ENCODE results near the gene GRB10.

DNA sequence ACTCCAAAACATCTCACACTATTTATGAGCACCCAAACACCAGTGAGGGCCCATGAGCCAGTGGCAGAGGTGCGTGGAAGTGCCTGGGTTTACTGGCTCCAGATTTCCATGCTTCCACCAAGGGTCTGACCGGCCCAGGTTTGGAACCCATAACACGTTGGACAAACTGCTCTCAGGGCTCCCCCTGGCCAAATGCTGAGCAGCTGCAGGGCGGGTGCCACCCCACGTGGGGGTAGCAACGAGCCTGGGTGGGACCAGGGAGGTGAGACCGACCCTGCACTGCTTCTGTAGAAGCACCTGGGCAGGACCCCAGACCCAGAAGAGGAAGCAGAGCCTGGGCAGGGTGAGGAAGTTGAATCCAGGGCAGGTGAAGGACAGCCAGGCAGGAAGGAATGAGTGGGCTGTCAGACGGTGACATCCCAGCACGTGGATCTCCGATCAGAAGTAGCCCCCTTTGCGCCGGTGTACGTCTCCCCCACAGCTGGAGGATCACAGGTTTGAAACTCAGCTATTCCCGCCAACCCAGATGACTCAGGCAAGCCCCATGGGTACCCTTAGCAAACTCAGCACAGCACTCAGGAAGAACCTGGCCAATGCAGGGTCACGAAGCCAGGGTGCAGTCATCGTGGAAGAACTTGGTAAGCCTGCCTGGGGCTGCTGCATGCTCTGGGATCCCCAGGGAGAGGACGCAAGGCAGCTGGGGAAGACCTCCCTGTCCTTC, 117.1 kb downstream of the GRB10 start:
- TF ChIP-seq POLR2AphosphoS5 (IDR thresholded peaks at IDR 0.05) = no peak
- TF ChIP-seq POLR2A (IDR thresholded peaks at IDR 0.05) = no peak

Data from breast epithelium (tissue), 3 donors.